GM18909 (cell line): Measurements from ENCODE around the gene GRM8.

Source experiments
- ATAC-seq: cut with Tn5 transposase; IDR thresholded peaks from one replicate; pipeline ENCODE4 v1.9.1; 2021; ENCODE audit warnings: mild to moderate bottlenecking; ENCODE audit not compliant: unreplicated experiment, poor library complexity

Gene GRM8

DNA sequence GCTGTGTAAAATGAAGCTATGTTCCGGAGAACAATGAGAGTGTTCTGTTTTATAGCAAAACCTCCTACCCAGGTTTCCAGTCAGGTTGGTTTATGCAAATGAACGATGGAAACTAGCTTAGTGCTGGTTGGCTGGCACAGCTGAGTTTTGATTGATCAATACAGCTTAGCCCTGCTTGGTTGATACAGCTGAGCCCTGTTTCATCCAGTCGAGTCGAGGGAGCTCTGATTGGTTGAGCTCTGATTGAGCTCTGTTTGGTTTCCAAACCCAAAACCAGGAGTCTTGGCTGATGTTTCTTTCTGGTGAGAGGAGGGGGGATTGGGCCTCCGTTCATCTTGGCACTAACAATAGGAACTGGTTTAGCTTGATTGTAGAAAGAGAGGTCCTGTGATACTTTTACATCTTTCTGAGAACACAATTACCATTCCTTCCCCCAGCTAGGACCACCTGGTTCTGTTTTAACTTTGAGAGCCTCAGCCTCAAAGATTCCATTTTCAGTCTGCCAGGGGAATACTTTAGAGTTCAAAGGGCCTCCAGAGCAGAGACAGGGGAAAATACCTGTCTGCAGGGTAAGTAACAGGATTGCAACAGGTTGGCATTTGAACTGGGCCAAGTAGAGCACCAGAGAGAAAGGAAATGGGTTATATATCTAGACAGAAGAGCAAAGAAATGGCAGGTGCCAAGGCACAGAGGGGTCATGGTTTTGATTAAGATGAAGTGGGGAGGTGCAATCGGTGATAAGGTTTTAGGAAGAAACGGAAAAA, 210.9 kb downstream of the GRM8 start:
- ATAC-seq = no peak

DNA sequence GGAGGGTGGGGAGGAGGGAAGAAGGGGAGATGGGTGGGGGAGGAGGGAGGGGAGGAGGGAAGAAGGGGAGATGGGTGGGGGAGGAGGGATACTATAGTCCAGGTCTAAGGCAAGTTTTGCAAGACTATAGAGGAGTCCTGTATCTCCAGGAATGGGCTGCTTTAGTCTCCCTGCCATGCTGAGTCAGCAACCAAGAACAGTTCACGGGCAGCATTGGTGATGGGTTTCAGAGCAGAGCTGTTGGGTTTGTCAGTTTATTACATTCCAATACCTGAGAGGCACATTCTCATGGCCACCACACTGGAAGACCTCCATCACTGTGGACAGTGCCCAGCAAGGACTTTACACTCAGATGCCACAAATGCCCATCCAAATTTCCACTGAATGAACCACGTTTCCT, 212.7 kb downstream of the GRM8 start:
- ATAC-seq = no peak

DNA sequence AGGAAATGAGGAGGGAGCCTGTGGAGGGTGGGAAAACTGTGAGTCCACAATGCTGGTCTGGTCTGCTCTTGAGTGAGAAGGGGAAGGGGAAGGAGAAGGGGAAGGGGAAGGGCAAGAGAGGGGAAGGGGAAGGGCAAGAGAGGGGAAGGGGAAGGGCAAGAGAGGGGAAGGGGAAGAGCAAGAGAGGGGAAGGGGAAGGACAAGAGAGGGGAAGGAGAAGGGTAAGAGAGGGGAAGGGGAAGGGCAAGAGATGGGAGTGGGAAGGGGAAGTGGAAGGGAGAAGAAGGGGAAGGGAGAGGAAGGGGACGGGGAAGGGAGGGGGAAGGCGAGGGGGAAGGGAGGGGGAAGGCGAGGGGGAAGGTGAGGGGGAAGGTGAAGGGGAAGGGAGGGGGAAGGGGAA, 213.2 kb downstream of the GRM8 start:
- ATAC-seq = no peak

DNA sequence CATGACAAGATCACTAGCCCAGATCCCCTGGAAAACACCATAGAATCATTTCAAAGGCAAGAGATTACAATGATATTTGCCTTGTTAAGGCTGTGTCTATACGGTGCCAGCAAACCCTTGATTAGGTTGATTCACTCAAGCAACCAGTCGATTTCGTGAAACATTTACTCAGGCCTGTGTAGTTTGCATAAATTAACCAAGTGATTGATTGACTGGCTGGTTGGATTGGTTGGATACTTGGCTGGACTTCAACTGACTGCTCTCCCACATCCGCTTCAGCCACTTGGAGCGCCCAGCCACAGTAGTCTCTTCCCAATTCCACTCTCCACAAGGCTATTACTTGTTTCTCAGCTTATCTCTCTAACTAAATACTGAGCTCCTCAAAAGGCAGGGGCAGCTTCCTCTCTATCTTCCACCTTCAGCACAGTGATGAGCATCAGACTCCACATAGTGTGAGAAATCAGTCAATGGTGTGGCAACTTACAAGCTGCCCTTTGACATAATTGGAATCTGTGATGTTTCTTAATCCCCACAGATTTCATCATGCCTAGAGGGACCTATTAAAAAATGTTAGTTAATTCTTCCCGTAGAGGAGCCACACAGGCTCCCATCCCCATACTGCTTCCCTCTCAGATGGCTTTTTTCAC, 217.4 kb downstream of the GRM8 start:
- ATAC-seq = no peak

DNA sequence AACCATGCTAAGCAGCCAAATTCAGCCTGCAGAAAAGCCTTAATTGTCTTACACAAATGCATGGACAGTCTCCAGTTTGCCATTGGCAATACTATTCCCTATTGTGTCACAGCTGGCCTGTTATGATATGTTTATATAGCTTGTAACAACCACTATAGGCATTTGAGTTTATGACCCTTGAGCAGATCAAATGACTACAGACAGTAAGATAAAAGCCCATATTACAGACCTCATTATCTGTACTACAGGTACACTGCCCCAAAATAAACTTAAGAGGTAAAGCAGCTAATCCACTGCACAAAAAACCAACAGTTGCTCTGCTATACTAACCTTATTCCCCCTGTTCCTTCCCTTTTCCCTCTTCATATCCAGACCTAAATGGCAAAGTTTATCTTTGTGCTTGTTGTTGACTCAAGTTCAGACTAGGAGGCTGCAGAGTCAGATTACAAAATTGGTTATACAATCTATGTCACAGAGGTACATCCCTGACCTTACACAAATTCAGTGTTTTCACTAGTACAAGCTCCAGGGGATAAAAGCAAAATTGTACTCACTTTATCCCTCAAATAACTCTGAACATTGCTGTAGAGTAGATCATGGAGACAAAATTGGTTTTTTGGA, 218.4 kb downstream of the GRM8 start:
- ATAC-seq = no peak

DNA sequence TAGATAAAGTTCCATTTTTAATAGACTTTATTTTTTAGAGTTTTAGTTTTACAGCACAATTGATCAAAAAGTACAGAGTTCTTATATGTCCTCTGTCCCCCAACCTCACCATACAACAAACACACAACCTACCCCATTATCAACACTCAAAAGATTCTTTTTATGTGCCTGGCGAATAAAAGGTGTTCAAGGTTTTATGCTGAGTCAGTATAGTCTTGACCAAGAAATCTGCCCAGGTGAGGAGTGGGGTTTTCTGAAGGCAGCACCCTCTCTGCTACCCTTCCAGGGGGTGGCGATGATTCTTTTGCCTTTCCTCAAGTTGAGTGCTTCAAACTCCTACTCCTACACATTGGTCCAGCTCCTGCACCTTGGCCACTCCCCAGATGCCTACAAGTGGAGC, 222.9 kb downstream of the GRM8 start:
- no peak for ATAC-seq

DNA sequence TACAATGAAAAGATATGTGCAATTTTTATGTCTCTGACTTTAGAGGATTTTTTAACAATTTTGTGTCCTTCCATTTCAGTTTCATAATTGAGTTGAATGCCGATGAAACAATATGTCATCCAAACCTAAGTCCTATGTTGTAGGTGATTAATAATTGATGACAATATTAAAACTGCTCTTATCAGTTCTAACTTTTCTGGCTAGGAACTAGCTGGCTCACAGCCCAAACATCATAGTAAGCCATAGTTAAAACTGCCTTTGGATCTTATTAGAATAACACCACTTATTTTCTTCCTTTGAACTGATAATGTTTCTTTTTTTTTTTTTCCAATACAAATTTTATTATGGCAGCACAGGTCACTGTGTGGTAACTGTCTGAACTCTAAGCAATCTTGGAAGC, 230.9 kb downstream of the GRM8 start:
- ATAC-seq = no peak

DNA sequence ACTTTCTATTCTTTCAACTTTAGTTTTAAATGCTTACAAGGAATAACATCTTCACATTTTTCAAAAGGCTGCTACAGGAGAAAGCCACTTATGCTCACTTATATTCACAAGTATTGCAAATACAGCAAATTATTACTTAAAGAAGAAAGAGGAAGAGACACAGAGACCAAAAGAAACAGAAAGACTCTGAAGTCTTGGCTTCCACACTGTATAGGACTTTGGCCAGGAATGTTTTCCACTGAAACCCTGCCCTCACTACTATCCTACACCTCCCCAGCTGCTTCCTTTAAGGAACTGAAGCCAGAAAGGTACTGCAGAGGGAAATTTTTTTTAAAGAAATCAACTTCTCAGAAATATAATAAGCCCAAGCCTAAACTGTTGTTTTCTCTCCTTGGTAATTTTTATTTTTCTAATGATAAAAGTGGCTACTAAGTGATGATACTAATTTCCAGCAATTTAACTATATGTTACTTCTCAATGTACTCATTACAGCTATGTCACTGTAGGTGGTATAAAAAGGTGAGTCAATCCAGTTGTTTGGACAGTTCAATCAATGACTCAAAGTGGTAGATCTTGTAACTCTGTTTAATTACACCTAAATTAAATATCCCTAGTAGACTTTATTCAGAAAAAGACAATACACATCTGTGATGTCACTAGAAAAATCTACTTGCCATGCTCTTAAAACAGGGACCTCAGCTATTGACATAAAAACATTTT, 231.6 kb downstream of the GRM8 start:
- no peak for ATAC-seq

DNA sequence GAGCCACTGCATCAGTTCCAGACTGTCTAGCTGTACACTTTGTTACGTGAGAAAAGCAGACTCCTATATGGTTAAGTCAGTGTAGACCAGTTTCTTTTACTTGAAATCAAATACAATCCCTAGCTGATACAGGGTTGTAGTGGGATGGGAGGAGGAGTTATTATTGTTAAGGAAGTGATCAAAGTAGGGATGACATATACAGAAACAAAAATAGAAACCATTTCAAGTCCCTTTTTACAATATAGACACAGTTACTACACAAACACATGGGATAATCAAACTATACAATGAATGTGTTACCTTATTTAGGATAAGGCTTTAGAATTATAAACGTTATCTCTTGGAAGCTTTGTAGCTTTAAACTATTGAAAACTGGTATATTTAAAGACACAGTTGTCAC, 233.9 kb downstream of the GRM8 start:
- no peak for ATAC-seq

DNA sequence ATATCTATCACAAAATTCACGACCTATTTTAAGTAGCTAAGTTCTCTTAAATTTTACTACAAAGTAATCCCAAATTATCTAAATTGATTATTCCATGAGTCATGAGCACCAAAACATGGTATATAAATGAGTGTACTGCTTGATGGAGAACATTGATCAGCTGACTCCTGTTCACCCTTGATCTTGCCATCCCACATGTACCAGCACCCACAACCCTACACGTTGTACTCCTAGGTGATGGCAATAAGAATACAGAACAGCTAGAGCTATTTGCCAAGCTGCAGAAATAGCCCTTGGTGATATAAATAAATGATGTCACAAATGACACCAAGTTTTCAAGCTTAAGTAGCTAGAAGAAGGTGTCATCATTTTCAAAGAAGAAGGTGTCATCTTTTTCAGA, 235.5 kb downstream of the GRM8 start:
- no peak for ATAC-seq

DNA sequence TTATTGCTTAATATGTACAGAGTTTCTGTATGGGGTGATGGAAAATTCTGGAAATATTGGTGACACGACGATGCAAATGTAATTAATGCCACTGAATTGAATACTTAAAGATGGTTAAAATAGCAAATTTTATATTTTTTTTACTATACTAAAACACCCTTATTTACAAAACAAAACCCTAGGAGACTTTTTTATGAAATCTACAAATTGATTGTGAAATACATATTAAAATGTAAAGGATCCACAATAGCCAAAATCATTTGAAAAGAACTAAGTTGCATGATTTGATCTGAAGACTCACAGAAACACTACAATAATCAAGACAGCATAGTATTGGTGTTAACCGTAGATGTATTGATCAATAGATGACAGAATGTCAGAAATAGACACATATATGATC, 252.0 kb downstream of the GRM8 start:
- ATAC-seq = no peak

DNA sequence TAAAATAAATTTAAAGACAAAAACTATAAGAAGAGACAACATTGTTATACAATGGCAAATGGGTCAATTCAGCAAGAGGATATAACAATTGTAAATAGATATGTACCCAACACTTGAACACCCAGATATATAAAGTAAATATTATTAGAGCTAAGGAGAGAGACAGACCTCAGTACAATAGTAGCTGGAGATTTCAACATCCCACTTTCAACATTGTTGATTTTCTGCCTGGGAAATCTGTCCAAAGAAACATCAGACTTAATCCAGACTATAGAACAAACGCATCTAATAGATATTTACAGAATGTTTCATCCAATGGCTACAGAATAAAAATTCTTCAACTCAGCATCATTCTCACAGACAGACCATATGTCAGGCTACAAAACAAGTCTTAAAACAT, 256.1 kb downstream of the GRM8 start:
- no peak for ATAC-seq

DNA sequence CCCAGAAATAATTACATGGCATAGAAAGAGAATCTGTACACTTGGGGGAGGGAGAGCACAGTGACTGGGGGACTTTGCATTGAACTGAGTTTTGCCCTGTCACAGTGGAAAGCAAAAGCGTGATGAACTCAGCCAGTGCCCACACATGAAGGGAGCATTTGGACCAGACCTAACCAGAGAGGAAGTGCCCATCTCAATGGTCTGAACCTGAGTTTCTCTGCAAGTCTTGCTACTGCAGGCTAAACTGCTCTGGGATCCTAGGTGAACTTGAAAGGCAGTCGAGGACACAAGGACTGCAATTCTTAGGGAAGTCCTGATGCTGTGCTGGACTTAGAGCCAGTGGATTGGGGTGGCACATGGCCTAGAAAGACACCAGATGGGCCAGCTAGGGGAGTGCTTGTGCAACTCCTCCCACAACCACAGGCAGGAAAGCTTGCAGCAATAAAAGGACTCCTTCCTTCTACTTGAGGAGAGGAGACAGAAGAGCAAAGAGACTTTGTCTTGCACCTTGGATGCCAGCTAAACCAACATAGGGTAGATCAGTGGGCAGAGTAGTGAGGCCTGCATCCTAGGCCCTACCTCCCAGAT, 259.0 kb downstream of the GRM8 start:
- no peak for ATAC-seq

DNA sequence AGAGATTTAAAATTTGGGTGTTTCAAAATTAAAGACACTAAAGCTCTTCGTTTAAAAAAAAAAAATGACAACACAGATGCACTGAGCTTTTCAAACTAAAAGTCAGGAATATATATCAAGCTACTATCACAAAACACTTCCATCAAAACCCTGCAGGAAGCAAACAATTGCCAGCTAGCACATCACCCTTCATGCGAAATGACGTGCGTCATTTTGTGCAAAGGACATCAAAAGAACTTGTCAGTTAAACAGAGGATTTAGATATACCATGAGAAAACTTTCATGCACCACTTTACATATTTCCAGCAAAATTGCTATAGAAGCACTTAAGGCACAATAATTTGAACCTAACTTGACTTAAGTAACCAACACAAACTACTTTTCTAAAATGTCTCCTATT, 264.7 kb downstream of the GRM8 start:
- no peak for ATAC-seq

DNA sequence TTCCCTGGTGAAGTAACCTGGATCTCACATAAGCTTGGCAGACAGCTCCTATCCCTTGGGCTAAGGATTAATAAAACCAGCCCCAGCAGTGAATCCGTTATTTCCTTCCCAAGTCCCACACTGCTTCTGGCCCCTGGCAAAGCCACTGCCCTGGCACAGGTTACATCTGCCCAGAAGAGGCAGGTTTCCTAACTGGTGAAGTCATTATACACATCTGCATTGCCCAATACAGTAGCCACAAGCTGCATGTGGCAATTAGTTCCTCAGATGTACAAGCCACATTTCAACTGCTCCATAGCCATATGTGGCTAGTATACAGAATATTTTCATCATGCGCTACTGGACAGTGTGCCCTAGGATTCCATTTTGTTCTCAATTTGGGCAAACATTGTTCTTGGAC, 273.0 kb downstream of the GRM8 start:
- no peak for ATAC-seq

DNA sequence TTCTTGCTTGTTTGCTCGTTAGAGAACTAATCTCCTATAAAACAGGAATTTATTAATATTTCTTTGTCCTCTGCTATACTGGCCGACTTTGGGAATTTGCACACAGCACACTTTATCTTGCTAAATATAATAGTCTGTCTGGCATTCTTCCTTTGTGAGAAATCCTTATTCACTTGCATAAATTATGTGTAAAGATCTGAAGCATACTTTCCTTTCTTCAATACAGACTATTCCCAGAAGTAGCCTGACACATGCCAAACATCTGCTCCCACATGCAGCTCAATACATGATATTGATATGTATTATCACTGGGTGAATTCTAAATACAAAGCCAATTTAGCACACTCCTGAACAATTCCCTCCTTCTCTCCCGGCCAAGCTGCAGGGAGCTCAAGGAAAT, 273.9 kb downstream of the GRM8 start:
- no peak for ATAC-seq

DNA sequence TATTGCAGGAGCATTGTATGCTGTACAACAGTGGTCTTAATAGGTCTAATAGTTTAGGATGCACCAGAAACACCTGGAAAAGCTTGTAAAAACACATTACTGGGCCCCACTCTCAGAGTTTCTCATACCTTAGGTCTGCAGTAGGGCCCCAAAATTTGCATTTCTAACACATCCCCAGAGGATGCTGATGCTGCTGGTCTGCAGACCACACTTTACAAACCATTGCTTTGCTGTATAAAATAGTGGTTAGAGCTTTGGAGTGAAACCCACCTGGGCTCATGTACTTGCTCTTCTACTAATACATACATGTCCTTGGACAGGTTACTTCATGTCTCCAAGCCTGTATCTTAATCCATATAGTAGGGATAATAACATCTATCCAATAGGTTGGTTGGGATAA, 279.7 kb downstream of the GRM8 start:
- no peak for ATAC-seq

DNA sequence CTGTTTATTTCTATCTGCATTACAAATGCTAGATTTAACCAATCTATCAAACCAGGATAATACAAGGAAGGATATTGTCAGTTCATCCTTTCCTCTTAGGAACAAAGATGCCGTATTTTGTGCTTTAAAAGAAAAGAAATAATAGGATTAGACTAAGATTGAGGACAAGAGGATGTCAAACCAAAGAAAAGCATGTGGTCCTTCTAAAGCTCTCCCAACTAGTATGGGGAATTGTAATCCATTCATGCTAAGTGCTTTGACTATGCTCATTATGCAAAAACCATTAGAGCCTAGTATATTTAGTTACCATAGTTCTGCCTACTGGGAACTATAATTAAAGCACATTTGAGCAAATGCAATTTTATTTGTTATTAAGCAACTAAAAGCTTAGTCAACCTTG, 280.2 kb downstream of the GRM8 start:
- no peak for ATAC-seq

DNA sequence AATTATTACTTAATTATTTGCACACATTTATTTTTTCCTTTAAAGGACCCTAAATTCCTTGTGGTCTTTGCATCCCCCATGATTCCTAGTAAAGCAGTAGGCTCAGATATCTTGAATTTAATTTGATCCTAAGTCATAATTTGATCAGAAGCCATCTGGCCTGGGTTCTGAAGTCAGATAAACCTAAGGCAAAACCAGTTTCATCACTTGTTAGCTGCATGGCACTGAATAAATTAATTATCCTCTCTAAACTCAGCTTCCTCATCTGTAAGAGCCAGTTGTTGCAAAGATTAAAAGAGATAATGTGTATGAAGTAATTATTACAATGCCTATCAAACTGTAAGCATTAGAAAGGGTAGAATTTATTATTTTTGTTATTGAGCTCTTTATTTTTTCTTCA, 293.1 kb downstream of the GRM8 start:
- no peak for ATAC-seq

DNA sequence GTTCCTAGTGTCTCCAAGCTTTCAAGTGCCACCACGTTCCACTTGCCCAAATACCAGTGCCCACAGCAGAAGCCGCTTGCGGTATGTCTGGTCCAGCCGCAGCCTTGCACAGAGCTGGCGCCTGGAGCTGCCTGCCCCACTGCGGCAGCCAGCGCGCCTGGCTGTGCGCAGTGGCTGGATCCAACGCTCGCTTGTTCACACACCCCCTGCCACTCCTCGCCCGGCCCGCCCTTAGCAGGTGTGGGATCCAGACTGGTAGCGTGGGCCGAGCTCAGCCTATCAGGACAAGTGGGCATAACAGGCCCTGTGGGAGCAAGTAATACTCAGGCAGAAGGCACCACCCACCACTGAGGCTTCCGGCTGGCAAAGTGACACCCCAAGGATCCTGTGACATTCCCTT, 294.4 kb downstream of the GRM8 start:
- no peak for ATAC-seq

DNA sequence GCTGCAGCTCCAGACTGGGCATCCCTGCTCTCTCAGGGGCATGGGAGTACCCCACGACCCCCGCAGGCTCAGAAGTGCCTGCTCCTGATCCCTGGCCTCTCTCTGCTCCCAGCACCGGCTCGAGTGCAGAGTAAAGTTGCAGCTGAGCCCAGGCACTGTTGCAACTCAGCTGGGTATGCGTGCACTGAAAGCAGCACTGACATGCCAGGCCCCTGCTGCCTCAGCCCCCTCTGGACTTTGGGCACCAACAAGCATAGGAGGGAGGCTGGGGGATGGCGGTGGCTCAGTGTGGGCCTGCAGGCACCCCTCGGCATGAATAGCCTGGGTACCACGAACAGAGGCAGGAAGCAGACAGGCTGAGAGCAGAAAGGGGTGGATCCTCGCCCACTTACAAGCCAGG, 295.3 kb downstream of the GRM8 start:
- ATAC-seq = no peak
